Inflammatory macrophage (primary cell): ENCODE measurements around the gene AANAT.

Experiments used
- DNase-seq, 2 donors: peaks; one replicate each; pipeline ENCODE4 v3.0.0-alpha.2; 2020 to 2022

AANAT gene

GRCh38 chr17:76491271-76492122, 24.1 kb downstream of the AANAT start:
- DNase-seq: peak; percentile 64 to 73

DNA sequence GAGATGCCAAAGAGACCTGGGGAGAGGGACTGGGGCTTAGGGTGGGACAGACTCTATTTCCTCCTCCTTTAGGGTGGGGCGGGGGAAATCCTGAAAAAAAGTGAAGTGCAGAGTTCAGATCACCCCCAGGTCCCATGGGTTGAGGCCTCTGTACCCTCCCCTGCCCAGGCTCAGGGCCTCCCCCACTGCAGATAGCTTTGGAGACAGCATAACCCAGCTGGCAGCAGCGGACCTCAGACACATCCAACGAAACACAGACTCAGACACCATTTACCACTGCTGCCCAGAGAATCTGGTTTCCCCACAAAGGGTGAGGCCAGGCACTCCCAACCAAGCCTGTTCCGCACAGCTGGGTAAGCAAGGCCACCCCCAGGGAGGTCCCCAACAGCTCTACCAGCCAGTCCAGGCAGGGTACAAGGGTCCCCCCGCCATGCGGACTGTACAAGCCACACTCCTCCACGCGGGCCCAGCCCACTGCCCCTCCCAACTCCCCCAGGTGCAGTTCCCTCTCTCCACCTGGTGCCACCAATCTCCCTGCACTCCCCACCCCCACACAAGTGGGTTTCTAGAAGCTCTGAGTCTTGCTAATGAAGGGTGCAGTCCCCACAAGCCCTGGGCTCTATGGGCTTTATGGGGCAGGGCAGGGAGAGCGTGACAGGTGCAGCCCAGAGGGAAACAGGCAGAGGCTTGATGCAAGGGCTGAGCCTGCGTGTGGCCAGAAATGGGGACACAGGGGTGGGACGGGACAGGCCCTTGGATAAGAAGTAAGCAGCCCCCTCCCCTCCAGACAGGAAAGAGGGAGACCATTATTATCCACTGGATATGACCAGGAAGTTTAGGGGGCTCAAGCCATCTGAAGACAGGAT, 25.0 kb downstream of the AANAT start:
- DNase-seq: peak; percentile 74 to 75

- peak; percentile 97 to 98 for DNase-seq
Measured at GRCh38 chr17:76492989-76493501, 25.6 kb downstream of the AANAT start.

DNA sequence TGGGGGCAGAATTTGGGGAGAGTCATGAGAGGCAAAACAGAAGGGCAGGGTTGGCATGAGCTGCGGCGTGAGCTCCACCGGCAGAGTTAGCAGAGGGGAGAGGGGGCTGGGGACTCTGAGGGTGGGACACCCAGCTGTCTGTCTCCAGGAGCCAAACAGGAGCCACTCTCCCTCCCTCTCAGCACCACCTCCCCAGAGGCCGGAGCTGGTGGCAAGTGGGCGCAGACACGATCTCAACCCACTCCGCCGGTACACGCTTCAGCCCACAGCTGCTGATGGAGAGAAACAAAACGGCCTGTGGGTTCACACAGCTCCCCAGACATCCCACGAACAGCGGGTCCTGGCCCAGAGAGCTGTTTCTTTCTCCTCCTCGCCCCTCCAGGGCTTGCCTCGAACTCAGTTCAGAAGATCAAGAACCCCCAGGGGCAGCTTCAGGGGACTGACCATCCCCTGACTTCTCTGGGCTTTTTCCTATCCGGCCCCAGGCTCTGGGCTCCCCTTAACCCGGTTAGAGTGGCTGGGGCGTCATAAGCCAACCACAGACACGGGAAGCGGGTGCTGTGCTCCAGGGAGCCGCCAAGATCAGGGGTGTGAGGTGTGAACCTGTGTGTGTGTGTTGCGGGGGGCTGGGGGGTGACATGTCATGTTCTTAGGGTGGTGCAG, 26.2 kb downstream of the AANAT start:
- peak in 1 of 2 donors; percentile 42 for DNase-seq

DNA sequence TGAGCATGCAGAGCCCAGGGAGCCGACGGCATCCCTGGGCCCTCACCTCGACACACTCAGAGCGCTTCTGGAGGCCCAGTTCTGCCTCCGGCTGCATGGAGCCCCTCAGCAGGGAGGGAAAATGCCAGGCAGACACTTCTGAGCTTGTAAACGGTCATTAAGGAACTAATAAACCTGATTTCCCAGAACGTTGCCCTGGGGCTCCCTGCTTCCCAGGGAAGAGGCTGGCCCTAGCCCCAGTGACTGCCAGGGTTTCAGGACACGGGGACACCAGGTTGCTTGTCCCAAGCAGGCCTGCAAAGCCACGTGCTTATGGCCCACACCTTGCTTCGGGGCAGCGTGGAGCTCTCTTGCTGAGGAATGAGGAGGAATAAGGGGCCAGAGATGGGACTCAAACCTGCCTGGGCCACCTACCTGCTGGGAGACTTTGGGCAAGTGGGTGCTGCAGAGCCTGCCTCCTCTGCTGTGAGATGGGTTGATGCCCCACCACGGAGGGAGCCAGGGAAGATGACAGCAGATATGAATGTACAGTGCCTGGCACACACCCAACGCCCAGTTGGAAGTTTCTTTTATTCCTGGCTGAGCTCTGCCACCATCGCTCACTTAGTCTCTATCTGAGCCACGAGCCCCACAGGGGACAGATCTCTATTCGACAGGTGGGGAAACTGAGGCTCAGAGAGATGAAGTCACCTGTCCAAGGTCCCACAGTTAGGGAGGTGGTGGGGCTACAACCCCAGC, 28.4 kb downstream of the AANAT start:
- DNase-seq: no peak

GRCh38 chr17:76496464-76496863, 29.1 kb downstream of the AANAT start:
- DNase-seq: peak; percentile 50 to 78

DNA sequence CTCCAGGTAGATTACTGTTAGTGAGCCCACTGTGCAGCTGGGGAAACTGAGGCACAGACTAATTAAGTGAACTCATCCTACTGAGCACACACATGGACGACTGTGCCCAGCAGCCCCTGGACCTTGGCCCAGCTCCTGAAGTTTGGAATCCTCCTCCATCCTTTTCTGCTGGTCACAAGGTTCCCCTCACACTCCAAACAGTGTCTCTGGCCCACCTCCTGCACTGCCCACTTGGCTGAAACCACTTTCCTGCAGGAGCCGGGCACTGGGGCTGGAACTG, 30.2 kb downstream of the AANAT start:
- no peak for DNase-seq

DNA sequence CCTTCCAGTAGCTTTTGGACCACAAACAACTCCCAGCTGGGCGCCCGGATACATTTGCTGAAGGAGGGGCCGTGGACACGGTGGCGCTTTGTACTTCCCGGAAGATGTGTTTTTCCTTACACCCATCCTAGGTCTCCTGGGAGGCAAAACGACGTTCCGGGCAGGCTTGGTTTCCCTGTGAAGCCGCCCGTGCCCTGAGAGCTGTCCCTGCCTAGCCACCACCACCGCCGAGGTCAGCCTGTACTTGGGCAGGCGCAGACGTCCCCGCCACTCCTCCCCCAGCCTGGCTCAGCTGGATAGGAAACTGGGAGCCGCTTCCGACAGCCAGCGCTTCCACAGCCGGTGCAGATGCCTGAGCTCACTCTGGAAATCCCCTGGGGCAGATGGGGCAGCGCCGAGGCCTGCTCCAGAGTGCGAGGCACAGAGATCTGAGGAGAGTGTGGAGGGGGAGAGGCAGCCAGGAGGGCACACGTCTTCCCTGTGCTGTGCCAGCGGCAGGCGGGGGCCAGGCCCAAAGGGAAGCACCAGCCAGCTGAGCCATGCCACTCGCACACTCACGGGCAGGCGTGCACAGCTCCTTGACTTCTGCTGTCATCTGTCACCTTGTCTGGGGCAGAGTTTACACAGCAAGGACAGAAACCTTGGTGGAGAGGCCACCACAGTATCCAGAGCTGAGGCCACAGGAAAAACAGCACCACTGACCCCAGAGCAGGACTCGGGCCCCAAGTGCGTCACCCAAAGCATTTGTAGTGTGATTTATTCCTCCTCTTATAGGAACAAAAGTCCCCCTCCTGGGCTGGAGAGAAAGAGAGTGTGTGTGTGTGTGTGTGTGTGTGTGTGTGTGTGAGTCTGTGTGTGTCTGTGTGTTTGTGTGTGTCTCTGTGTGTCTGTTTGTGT, 30.8 kb downstream of the AANAT start:
- DNase-seq: no peak

DNA sequence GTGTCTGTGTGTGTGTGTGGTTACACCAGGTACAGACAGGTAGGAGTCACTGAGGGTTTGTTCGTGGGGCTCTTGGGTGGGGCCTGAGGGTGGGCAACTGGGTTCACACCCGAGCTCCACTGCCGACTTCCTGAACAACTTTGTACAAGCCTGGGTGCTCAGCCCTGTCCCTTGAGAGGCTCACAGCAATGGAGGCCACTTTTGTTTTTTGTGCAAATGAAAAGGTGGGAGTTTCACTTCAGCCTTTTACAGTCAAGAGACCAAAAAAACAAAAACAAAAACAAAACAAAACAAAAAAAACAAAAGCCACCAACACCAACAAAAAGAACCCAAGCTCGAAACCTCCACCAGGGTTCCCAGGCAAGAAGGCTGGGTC, 31.5 kb downstream of the AANAT start:
- no peak for DNase-seq

- no peak for DNase-seq
Measured at GRCh38 chr17:76499267-76499667, 31.9 kb downstream of the AANAT start.

- DNase-seq: peak; percentile 48 to 68
Measured at GRCh38 chr17:76500074-76500746, 32.8 kb downstream of the AANAT start.

GRCh38 chr17:76500747-76501017, 33.3 kb downstream of the AANAT start:
- no peak for DNase-seq

DNA sequence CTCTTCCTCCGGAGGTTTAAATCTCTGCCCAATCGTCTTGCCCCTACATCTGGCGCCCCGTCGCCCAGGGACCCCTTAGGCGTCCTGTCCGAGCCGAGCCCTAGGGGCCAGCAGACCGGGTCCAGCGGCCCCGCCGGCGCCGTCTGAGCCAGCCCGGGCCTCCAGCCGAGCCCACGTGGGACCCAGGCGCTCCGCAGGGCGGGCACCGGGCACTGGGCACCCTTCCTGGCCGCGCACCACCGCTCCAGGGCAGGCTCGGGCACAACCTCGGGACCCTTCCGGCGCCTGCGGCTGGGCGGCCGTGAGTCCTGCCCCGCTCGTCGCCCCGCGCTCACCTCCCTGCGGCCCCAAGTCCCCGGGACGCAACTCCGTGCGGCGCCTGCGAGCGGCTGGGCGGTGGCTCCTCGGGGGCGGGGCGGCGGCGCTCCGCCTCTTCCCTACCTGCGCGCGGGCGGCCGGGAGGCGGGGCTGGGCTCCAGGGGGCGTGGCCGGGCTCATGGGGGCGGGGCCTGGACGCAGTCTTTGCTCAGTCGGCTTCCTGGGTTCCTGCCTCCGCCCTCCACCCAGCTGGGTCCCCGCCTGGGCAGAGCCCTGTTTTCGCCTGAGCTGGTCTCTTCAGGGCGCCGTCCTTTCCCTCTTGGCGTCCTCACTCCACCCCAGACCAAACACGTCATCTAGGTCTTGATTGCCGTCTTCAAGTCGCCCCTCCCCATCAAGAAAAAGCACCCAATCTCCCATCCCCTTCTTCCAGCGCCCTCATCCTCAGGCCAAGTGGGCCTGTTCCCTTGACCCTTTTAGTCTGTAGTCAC, 33.8 kb downstream of the AANAT start, which contains the start of gene RHBDF2:
TSS of gene RHBDF2 (minus strand) at position 406 of the 809 bp plus-strand sequence. CDS start 19,899 bp downstream, outside the sequence.
- DNase-seq: peak; percentile 88 to 90

- no peak for DNase-seq
Measured at GRCh38 chr17:76501827-76502307, 34.5 kb downstream of the AANAT start.

DNA sequence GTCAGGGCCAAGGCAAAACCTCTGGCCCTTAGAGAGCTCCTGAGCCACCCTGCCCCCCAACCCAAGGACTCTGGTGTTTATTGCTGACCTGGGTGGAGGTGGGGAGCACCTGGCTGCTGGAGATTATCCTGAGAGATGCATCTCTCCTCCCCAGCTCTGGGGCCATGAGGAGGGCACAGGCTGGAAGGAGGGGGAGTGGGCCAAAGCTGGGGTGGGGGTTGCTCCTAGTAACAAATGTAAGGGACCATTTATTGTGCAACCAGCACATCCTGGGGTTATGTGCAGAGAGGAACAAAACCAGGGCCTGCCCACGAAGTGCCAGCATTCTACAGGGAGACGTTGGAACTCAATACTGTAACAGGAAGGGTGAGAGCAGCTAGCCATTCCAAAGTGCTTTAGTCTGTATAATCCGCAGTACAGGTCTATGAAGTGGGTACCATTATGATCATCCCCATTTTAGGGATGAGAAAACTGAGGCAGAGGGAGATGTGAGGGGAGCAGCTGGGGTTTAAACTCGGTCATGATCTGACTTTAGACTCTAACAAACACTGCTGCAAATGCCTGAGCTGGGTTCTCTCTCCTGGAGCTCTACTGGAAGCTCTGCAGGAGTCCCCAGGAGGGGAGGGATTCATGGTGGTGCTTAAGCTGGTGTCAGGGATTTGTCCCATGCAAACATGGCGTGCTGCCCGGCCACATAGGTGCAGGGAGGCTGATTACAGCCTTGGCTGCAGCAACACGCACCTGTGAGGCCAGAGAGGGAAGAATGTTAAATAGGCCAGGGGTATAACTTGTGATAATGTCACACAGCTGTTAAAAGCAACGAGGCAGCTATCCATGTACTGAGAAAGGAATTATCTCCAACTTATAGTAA, 35.2 kb downstream of the AANAT start:
- peak; percentile 33 to 59 for DNase-seq

DNA sequence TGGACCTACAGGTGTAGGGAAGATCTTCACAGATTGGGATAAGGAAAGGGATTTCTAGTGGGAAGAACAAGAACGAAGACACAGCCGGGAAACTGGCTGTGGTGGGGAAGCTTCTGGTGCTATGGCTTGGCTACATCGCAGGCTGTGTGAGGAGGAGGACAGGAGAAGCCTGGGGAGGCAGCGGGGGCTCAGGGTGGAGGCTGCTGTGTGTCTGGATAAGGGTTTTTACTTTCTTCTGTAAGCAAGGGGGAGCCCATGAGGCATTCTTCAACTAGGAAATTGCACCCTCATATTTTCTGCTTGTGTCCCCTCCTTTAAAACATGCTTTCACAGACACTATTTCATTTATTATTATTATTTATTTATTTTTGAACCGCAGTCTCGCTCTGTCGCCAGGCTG, 36.7 kb downstream of the AANAT start:
- DNase-seq: peak; percentile 29 to 47

DNA sequence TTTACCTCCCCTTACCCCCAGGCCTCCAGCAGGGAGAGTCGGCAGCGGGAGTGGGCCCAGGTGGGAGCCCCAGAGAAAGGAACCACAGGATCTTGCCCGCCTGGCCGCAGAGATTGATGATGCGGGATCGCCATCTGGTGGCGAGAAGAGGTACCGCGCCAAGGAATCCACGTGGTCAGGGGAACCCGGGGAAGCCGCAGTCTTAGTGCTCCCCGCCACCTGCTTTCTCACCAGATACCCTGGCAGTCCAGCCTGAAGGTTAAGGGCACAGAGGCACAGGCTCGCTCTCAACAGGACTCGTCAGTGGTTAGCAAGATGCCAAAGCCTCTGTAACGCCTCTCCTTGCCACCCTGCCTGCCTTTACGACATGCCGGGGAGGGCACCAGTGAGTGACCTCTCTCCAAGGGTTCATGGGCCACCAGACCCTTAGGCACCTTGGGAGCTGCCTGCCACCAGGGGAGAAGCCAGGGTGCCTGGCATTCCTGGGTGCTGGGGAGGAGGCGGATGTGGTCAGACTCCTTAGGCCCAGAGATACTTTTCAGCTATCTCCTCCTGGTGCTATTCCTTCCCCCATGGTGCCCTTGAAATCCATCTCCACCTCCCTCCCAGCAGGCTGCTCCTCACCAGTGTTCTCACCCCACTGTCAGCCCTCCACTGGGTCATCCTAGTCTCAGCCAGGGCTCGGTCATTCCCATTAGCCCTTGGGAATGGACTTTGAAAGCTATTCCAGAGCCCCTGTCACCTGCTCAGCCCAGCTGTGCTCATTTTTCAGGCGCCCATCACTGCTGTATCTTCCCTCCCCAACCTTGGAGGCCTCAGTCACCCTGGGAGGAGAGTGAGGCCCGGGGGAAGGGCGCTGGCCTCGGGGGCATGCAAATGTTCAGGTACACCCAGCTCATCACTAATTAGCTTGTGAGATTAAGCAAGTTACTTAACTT, 39.3 kb downstream of the AANAT start:
- DNase-seq: peak; percentile 76 to 82
